Medulla oblongata (tissue), 1 donor: ENCODE data around the gene KBTBD8.

Experiments used
- DNase-seq: peaks from one replicate; pipeline ENCODE4 v3.0.0-alpha.2; 2015; ENCODE audit errors: extremely low spot score

The KBTBD8 gene, protein sequence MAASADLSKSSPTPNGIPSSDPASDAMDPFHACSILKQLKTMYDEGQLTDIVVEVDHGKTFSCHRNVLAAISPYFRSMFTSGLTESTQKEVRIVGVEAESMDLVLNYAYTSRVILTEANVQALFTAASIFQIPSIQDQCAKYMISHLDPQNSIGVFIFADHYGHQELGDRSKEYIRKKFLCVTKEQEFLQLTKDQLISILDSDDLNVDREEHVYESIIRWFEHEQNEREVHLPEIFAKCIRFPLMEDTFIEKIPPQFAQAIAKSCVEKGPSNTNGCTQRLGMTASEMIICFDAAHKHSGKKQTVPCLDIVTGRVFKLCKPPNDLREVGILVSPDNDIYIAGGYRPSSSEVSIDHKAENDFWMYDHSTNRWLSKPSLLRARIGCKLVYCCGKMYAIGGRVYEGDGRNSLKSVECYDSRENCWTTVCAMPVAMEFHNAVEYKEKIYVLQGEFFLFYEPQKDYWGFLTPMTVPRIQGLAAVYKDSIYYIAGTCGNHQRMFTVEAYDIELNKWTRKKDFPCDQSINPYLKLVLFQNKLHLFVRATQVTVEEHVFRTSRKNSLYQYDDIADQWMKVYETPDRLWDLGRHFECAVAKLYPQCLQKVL

DNA sequence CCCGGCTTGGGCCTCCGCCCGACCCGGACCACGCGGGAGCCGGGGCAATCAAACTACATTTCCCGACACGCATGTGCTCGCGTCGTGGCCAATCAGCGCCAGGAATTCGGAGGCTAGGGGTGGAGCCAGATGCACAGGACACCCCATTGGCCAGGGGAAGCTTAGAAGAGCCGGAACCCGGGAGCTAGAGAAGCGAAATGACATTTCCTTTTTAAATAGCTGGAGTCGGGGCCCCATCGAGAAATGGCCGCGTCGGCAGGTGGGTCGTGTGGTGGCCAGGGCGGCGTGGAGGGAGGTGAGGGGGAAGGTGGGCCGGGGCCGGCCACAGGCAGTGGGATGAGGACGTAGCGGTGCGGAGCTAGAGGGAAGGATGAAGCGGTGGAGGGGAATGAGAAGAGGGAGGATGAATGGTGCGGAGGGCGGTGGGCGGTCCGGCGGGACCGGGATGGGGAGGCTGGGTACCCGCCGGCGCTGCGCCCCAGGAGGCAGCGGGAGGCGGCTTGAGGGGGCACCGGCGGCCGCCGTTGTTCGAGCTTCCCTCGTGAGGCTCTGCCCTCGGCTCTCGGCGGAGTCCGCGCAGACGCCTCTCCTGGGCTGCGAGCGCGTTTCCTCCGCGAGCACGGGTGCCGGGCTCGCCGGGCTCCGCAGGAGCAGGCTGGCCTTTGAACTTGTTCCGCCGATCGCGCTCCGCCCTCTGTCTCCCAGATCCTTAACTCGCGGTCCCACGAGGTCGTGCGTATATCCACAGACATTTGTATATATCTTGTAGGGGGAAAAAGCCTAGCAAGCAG, at the start of gene KBTBD8:
Gene KBTBD8 (plus strand): TSS at position 195 of the 791 bp plus-strand sequence. CDS start 49 bp downstream, at position 244.
- peak; percentile 100 for DNase-seq

- DNase-seq: no peak
Measured at GRCh38 chr3:66948838-66949237, 49.3 kb upstream of the KBTBD8 start.

- no peak for DNase-seq
Measured at GRCh38 chr3:66949898-66950297, 48.2 kb upstream of the KBTBD8 start.

DNA sequence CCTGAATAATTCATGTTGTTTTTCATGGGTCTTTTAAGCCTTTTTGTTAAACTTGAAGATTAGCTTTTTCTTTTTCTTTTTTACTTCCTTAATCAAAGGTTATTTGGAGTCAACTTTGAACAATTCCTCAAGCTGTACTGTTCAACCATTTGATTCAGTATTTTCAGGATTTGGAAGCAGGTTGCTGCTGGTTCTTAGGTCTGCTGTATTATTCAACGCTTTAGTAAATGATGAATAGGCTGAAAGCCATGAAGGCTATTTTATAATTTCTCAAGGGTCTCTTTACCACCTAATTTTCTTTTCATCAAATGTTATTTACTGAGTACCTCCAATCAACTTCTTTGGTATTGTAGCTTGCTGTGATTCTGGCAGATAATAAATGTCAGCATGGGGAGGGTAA, 45.8 kb upstream of the KBTBD8 start:
- DNase-seq: no peak

- no peak for DNase-seq
Measured at GRCh38 chr3:66953934-66954445, 44.1 kb upstream of the KBTBD8 start.

DNA sequence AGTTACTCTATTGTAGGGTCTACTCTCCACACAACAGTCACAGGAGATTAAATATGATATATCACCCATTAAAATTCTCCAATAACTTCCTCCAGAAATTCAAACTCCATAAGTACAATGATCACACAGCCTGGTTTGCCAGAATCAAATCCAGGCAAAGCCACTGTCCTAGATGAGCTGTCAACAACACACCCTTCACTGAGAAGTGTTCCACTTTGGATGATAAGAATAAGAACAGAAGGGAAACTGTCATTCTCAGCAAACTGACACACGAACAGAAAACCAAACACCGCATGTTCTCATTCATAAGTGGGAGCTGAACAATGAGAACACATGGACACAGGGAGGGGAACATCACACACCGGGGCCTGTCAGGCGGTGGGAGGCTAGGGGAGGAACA, 41.4 kb upstream of the KBTBD8 start:
- no peak for DNase-seq

- DNase-seq: no peak
Measured at GRCh38 chr3:66957367-66957766, 40.7 kb upstream of the KBTBD8 start.

- no peak for DNase-seq
Measured at GRCh38 chr3:66958067-66958466, 40.0 kb upstream of the KBTBD8 start.

DNA sequence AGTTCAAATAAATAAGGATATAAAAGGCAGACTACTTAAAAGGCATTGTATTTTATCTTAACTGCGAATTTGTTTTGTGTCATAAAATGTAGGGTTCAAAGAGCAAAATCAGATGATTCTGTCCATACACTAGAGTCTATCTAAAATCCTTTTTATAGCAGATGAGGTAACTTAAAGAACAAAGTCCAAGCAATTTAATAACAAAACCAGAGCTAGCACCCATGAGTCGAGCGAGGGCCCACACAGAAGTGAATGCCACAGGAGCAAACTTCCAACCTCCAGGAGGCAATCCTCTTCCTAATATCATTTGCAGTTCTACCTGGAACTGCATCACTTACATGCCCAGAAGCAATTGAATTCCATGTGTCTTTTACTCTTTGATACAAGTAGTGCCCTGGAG, 35.4 kb upstream of the KBTBD8 start:
- no peak for DNase-seq

- no peak for DNase-seq
Measured at GRCh38 chr3:66971245-66971644, 26.9 kb upstream of the KBTBD8 start.

- DNase-seq: peak; percentile 92
Measured at GRCh38 chr3:66971891-66972551, 26.1 kb upstream of the KBTBD8 start.

DNA sequence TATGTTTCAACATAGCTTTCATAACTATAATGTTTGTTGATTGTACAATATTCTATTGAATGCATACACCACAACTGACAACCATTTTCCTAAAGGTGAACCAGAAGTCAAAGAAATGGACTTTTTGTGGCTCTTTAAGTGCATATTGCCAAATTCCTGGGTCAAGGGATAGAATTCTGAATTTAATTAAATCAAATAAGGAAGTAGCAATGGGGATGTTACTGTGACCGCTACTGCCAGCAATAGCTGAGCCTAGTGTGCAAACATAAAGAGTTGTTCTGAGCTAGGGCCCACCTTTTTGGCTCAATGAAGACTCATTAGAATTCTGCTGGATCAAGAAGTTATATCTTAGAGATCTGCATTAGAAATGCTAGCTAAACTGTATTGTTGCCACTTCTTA, 17.3 kb upstream of the KBTBD8 start:
- DNase-seq: no peak

GRCh38 chr3:66983101-66983500, 15.0 kb upstream of the KBTBD8 start:
- DNase-seq: no peak

DNA sequence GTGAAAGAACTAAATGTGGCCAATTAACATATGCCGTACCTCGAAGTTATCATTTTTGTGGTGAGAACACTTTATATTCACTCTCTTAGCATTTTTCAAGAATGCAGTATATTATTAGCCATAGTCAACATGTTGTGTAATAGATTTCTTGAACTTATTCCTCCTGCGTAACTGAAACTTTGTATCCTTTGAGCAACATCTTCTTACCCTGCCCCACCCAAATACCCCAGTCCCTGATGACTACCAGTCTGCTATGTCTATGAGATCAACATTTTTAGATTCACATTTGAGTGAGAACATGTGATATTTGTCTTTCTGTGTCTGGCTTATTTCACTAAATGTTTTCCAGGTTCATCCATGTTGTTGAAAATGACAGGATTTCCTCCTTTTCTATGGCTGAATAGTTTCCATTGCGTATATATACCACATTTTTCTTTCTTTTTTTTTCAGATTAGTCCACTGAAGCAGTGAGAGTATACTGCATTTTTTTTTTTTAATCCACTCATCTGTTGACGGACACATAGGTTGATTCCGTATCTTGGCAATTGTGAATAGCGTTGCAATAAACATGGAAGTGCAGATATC, 12.7 kb upstream of the KBTBD8 start:
- DNase-seq: no peak

- DNase-seq: no peak
Measured at GRCh38 chr3:66986406-66986805, 11.7 kb upstream of the KBTBD8 start.

GRCh38 chr3:66989241-66989640, 8.9 kb upstream of the KBTBD8 start:
- no peak for DNase-seq

DNA sequence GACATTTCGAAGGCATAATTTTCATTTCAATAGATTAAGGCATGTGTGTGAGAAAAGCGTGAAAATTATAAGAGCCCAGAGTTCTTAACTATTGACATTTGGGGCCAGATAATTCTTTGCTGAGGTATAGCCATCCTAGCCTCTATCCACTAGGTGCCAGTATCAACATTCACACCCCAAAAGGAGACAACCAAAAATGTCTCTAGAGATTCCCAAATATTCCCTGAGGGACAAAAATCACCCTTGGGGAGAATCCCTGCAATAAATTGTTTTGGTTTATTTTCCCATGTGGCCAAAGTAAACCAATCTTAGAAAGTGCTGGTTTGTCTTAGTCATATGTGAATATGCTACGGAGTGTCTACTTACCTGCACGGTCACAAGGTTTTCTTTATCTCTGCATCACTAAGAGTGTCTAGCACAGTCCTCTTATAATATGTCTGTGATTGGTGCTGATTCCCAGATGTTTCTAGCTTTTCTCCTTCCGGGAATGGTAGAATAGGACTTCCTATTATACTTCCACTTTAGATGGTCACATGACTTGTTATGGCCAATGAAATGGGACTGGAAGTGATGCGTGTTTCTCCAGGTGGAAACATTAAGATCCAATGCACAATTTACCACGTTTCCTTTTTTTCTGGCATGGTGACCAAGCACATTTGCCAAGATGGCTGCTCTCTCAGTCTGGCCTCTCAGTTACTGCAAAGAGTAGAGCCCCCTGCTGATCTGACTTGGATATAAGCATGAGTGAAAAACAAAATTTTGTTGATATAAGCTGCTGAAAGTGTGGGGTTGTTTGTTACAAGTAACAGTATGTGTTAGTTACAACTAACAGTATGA, 8.0 kb upstream of the KBTBD8 start:
- DNase-seq: no peak

DNA sequence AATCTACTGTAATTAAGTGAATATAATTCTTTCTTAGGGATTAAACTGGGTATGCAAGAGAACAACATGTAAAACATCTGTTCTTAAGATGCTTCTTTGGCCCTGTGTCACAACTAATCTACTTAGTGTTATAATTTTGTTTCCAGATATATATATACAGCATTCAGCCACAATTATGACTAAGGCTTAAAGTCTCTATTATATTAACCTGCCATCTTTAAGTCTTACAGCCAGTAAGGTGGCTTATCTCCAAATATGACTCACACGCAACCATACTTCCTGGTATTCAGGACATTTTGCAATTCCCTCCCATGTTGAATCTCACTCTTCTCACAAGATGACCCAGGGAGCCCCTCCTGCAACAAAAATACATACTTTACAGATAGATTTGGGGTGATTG, 6.6 kb upstream of the KBTBD8 start:
- DNase-seq: no peak

GRCh38 chr3:66993082-66993481, 5.0 kb upstream of the KBTBD8 start:
- no peak for DNase-seq

DNA sequence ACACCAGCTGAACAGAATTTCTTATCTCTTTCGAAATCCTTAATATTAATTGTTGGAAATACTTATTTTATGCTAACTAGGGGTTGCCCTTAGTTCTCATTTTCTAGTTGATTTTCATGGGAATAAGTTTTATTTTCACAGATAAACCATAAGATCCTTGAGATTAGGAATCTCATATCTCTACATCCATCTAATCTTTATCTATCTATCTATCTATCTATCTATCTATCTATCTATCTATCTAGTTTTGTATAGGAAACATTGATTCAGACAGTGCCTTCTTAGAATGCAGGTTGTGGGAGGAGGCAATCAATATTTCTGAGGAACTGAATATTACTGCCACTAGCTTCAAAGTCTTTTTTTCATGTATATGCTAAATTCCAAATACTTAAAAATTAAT, 3.5 kb upstream of the KBTBD8 start:
- no peak for DNase-seq

GRCh38 chr3:66996696-66997095, 1.4 kb upstream of the KBTBD8 start:
- DNase-seq: no peak
